NOMO-1 (cell line): Measurements from ENCODE around the gene ACAD11.

Experiments used
- DNase-seq, 2 experiments: peaks; one replicate each; lab custom pipeline; 2025; ENCODE audit not compliant: unreplicated experiment in 2 of 2; lab: John Stamatoyannopoulos, UW

The ACAD11 gene

DNA sequence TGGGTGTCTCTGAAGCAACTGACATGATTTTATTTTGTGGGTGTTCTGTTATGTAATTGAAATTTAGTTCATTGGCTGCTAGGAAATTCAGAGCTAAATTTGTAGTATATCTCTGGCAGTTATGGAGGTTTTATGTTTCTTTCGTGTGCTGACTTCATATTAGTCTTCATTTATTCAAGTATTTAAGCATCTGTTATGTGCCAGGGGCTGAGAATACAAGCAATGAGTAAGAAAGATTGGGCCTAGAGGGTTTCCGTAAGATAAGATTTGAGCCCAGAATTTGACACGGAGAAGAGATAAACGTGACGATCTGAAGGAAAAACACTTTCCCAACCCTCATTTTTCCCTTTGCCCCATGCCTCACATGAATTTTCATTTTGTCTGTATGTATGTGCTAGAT is 137.7 kb downstream of the ACAD11 start:
- DNase-seq, result no peak

GRCh38 chr3:132519914-132520313 is 139.7 kb downstream of the ACAD11 start:
- DNase-seq, result no peak

DNA sequence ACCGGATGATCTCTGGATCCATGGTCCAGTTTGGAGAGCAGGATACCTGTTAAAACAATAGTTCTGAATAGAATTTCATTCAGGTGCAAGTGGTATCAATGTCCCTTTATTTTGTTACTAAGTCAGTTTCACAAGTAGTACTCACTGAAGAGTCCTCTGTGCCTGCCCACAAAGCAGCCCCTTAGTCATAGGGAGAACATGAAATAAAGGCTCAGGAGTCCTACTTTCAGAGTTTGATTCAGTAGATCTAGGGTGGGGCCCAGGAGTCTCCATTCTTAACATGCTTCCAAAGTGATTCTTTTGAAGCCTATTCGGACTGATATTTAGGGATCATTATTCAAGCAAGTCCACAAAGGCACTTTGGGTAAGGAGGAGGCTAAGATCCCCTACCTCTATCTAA is 142.3 kb downstream of the ACAD11 start:
- no peak for DNase-seq

GRCh38 chr3:132513057-132513456 is 146.6 kb downstream of the ACAD11 start:
- no peak for DNase-seq

DNA sequence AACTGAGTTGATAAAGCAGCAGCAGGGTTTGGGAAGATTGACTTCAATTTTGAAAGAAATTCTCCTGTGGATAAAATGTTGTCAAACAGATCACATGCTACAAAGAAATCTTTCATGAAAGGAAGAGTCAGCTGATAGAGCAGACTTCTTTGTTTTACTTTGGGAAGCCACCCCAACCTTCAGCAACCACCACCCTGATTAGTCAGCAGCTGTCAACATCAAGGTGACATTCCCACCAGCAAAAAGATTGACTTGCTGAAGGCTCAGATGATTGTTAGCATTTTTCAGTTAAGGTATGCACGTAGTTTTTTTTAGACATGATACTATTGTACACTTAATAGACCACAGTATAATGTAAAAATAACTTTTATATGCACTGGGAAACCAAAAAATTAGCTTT is 150.1 kb downstream of the ACAD11 start:
- no peak for DNase-seq

DNA sequence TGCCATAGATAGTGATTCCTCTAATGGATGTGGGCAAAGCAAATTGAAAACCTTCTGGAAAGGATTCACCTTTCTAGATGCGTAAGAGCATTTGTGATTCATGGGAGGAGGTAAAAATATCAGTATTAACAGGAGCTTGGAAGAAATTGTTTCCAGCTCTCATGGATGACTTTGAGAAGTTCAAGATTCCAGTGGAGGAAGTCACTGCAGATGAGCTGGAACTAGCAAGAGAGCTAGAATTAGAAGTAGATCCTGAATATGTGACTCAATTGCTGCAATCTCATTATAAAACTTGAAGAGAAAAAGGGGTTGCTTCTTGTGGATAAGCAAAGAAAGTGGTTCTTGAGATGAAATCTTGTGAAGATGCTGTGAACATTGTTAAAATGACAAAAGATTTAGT is 150.5 kb downstream of the ACAD11 start:
- DNase-seq, result no peak
